Right atrium auricular region (tissue), 2 donors: ENCODE measurements around the gene TOMM40. TPM values are rescaled to one million over a fixed set of nuclear protein-coding genes. Genes with fewer than 3 reads are reported as not detected.

Experiments used
- DNase-seq: peaks from one replicate; pipeline ENCODE4 v3.0.0-alpha.2; 2019; ENCODE audit warnings: low spot score
- H3K27ac ChIP-seq, 2 donors: fragments of 200-600 bp; sonication (generic); 1 replicate in 1 of 2; 2 replicates in 1 of 2; pipeline ENCODE4 v1.5.1; 2016 to 2019
- H3K27me3 ChIP-seq, 2 donors: fragments of 200-600 bp; sonication (generic); one replicate each; pipeline versions ENCODE4 v1.5.1 to v1.6.0; 2017 to 2019
- H3K36me3 ChIP-seq: fragments of 200-600 bp; sonication (generic); one replicate; pipeline ENCODE4 v1.5.1; 2016
- H3K4me1 ChIP-seq, 2 donors: fragments of 200-600 bp; sonication (generic); one replicate each; pipeline versions ENCODE4 v1.5.1 to v1.6.0; 2017 to 2019
- H3K4me3 ChIP-seq, 2 donors: fragments of 200-600 bp; sonication (generic); 1 replicate in 1 of 2; 2 replicates in 1 of 2; pipeline ENCODE4 v1.5.1; 2017 to 2019; ENCODE audit warnings: mild to moderate bottlenecking in 1 of 2, moderate library complexity in 1 of 2
- H3K9me3 ChIP-seq, 2 donors: fragments of 200-600 bp; sonication (generic); one replicate each; pipeline ENCODE4 v1.5.1; 2019
- CTCF ChIP-seq, 2 donors: fragments of 200-600 bp; sonication (generic); IDR thresholded peaks; one replicate each; pipeline ENCODE4 v1.5.1; 2019; ENCODE audit warnings: antibody characterized with exemption in 2 of 2
- total RNA-seq, 2 donors: library from RNA; depleted of rRNA; stranded (reverse); fragments of >200 nt; gene quantifications; one replicate each; pipeline ENCODE4 v1.1.0, GENCODE V29; 2016

TOMM40 gene
- total RNA-seq, 2 donors from 2014 or later: 33.7 to 39.0 TPM

- Histone ChIP-seq H3K27me3 (no peaks in the 10 kb centered on the region), H3K9me3 (no peaks in the 10 kb centered on the region), H3K4me3 (no peak overlapping the region), H3K27ac (no peak overlapping the region), H3K4me1 (peaks cover 0 to 22% of the 10 kb centered on the region in 2 donors), H3K36me3 (peaks cover 41% of the 10 kb centered on the region)
- TF ChIP-seq CTCF (IDR thresholded peaks at IDR 0.05): no peak
- DNase-seq: no peak
Measured at GRCh38 chr19:44866664-44867063, 24.4 kb upstream of the TOMM40 start.

GRCh38 chr19:44867578-44867977 is 23.5 kb upstream of the TOMM40 start:
- Histone ChIP-seq H3K4me1 (peaks cover 0 to 25% of the 10 kb centered on the region in 2 donors), H3K36me3 (peaks cover 49% of the 10 kb centered on the region)

GRCh38 chr19:44869733-44870470 is 21.2 kb upstream of the TOMM40 start:
- Histone ChIP-seq H3K27me3 (no peaks in the 10 kb centered on the region), H3K36me3 (peaks cover 69% of the 10 kb centered on the region), H3K9me3 (no peaks in the 10 kb centered on the region), H3K4me1 (peaks cover 0 to 25% of the 10 kb centered on the region in 2 donors), H3K4me3 (no peak overlapping the region), H3K27ac (peak overlapping the region; percentile 35 to 56)
- no peak for DNase-seq
- TF ChIP-seq CTCF (IDR thresholded peaks at IDR 0.05): no peak

More at GRCh38 chr19:44867578-44867977, 23.5 kb upstream of the TOMM40 start:
- Histone ChIP-seq H3K27ac (peak overlapping the region; percentile 31 to 48), H3K27me3 (no peaks in the 10 kb centered on the region), H3K9me3 (no peaks in the 10 kb centered on the region), H3K4me3 (no peak overlapping the region)
- DNase-seq: no peak
- TF ChIP-seq CTCF (IDR thresholded peaks at IDR 0.05): no peak

GRCh38 chr19:44871809-44872208 is 19.2 kb upstream of the TOMM40 start:
- no peak for TF ChIP-seq CTCF (IDR thresholded peaks at IDR 0.05)
- Histone ChIP-seq H3K4me1 (peaks cover 0 to 30% of the 10 kb centered on the region in 2 donors), H3K27ac (no peak overlapping the region), H3K27me3 (no peaks in the 10 kb centered on the region), H3K4me3 (no peak overlapping the region), H3K9me3 (no peaks in the 10 kb centered on the region), H3K36me3 (peaks cover 70% of the 10 kb centered on the region)
- DNase-seq: no peak

GRCh38 chr19:44872661-44873060 is 18.4 kb upstream of the TOMM40 start:
- no peak overlapping the region for H3K4me3 ChIP-seq
- no peaks in the 10 kb centered on the region for H3K9me3 ChIP-seq
- H3K27me3 ChIP-seq: no peaks in the 10 kb centered on the region
- H3K4me1 ChIP-seq: peaks cover 0 to 30% of the 10 kb centered on the region in 2 donors
- peaks cover 65% of the 10 kb centered on the region for H3K36me3 ChIP-seq
- no peak for DNase-seq
- TF ChIP-seq CTCF (IDR thresholded peaks at IDR 0.05): no peak
- no peak overlapping the region for H3K27ac ChIP-seq

- TF ChIP-seq CTCF (IDR thresholded peaks at IDR 0.05): no peak
- H3K4me3 ChIP-seq: no peak overlapping the region
- DNase-seq: no peak
- H3K9me3 ChIP-seq: no peaks in the 10 kb centered on the region
- peaks cover 0 to 30% of the 10 kb centered on the region in 2 donors for H3K4me1 ChIP-seq
- H3K27me3 ChIP-seq: no peaks in the 10 kb centered on the region
- H3K36me3 ChIP-seq: peaks cover 75% of the 10 kb centered on the region
- H3K27ac ChIP-seq: no peak overlapping the region
Measured at GRCh38 chr19:44874317-44874716, 16.7 kb upstream of the TOMM40 start.
